HL-60 (cell line): Measurements from ENCODE around the gene COL4A2.

Experiments
- DNase-seq, 2 experiments: peaks; one replicate each; pipeline ENCODE4 v3.0.0-alpha.2; 2010 to 2020; ENCODE audit warnings: low read depth in 1 of 2, low spot score in 1 of 2
- H3K27ac ChIP-seq: fragments of 250-450 bp; sonication (Bioruptor Pico); replicated peaks from 2 replicates; pipeline ENCODE4 v1.5.1; 2020; ENCODE audit warnings: mild to moderate bottlenecking, moderate library complexity
- H3K27me3 ChIP-seq: fragments of 250-450 bp; sonication (Bioruptor Pico); 2 replicates; pipeline ENCODE4 v1.5.1; 2021; ENCODE audit warnings: mild to moderate bottlenecking, moderate library complexity; ENCODE audit not compliant: insufficient read depth, poor library complexity, severe bottlenecking
- H3K4me3 ChIP-seq: replicated peaks from 2 replicates; pipeline ENCODE4 v1.5.1; 2011; ENCODE audit warnings: mild to moderate bottlenecking, control low read depth, low read length; ENCODE audit not compliant: insufficient read depth
- CTCF ChIP-seq: IDR thresholded peaks from one replicate; pipeline ENCODE4 v1.5.1; 2011; ENCODE audit warnings: low read length, control low read depth, inconsistent platforms; ENCODE audit not compliant: insufficient read depth
- GABPA ChIP-seq: IDR thresholded peaks from 2 replicates; pipeline ENCODE4 v1.6.1; 2012; ENCODE audit warnings: low read depth
- POLR2AphosphoS5 ChIP-seq: IDR thresholded peaks from 2 replicates; pipeline ENCODE4 v1.6.1; 2012; ENCODE audit warnings: low read depth
- REST ChIP-seq: IDR thresholded peaks from 2 replicates; pipeline ENCODE4 v1.6.1; 2012; ENCODE audit warnings: low read depth; ENCODE audit not compliant: insufficient replicate concordance
- SPI1 ChIP-seq: IDR thresholded peaks from 2 replicates; pipeline ENCODE4 v1.6.1; 2012; ENCODE audit warnings: low read depth, mild to moderate bottlenecking, borderline replicate concordance

The COL4A2 gene

GRCh38 chr13:110511509-110512181 lies 204.6 kb downstream of the COL4A2 start:
- no peak for TF ChIP-seq GABPA
- no peak for TF ChIP-seq SPI1
- no peak overlapping the region for H3K4me3 ChIP-seq
- no peaks in the 10 kb centered on the region for H3K27me3 ChIP-seq
- DNase-seq, result no peak
- peak overlapping the region; percentile 71; the same call in 1 of the 2 replicates for H3K27ac ChIP-seq

- DNase-seq, result no peak
- H3K27me3 ChIP-seq, result no peaks in the 10 kb centered on the region
- TF ChIP-seq SPI1 (no peak), REST (no peak), POLR2AphosphoS5 (no peak), GABPA (no peak), CTCF (no peak)
- H3K4me3 ChIP-seq, result no peak overlapping the region
- no peak overlapping the region for H3K27ac ChIP-seq
Observed at GRCh38 chr13:110512198-110512740, 205.2 kb downstream of the COL4A2 start.

GRCh38 chr13:110516500-110516899 lies 209.4 kb downstream of the COL4A2 start:
- no peak for DNase-seq
- Histone ChIP-seq H3K4me3 (no peak overlapping the region), H3K27me3 (no peaks in the 10 kb centered on the region), H3K27ac (no peak overlapping the region)
- no peak for TF ChIP-seq REST
- TF ChIP-seq SPI1, result no peak
- TF ChIP-seq POLR2AphosphoS5, result no peak
- TF ChIP-seq GABPA, result no peak
- no peak for TF ChIP-seq CTCF

- no peak overlapping the region for H3K4me3 ChIP-seq
- H3K27ac ChIP-seq, result no peak overlapping the region
- no peak for DNase-seq
- no peak for TF ChIP-seq POLR2AphosphoS5
- TF ChIP-seq CTCF, result no peak
- no peak for TF ChIP-seq GABPA
- no peak for TF ChIP-seq REST
- TF ChIP-seq SPI1, result no peak
- H3K27me3 ChIP-seq, result no peaks in the 10 kb centered on the region
Observed at GRCh38 chr13:110517505-110518225, 210.6 kb downstream of the COL4A2 start.
